Stimulated activated CD8-positive, alpha-beta memory T cell treated with anti-CD3 and anti-CD28 coated beads, Interleukin-15, amount 100 ng/mL, for 24 hours (primary cell): Measurements from ENCODE around the gene ICA1.
"Not testable (repeated sequence)": the region's sequence is repeated elsewhere in the genome, so short reads cannot be mapped to it uniquely, and the experiment has no call there.

Experiments used
- DNase-seq: peaks from one replicate; pipeline ENCODE4 v3.0.0-alpha.2; 2020; ENCODE audit warnings: low read depth

ICA1 gene

GRCh38 chr7:8263048-8263447, 1.1 kb upstream of the ICA1 start:
- DNase-seq: no peak

- DNase-seq: no peak
These were observed 884 bp downstream of the ICA1 start for GRCh38 chr7:8260871-8261694.

- DNase-seq: no peak
These were observed 2.3 kb downstream of the ICA1 start for GRCh38 chr7:8259586-8260222.

GRCh38 chr7:8258734-8259133, 3.2 kb downstream of the ICA1 start:
- DNase-seq: no peak

GRCh38 chr7:8258166-8258565, 3.8 kb downstream of the ICA1 start:
- DNase-seq: no peak

GRCh38 chr7:8255680-8256655, 6.0 kb downstream of the ICA1 start:
- no peak for DNase-seq

- no peak for DNase-seq
These were observed 7.3 kb downstream of the ICA1 start for GRCh38 chr7:8254667-8255066.

- DNase-seq: no peak
These were observed 7.8 kb downstream of the ICA1 start for GRCh38 chr7:8254215-8254614.

- DNase-seq: no peak
These were observed 10.8 kb downstream of the ICA1 start for GRCh38 chr7:8251195-8251594.

GRCh38 chr7:8250547-8250946, 11.4 kb downstream of the ICA1 start:
- DNase-seq: no peak

- no peak for DNase-seq
These were observed 12.8 kb downstream of the ICA1 start for GRCh38 chr7:8249121-8249520.

GRCh38 chr7:8246020-8246419, 15.9 kb downstream of the ICA1 start:
- no peak for DNase-seq

- not testable (repeated sequence) for DNase-seq
These were observed 16.9 kb downstream of the ICA1 start for GRCh38 chr7:8245032-8245431.

GRCh38 chr7:8243059-8243458, 18.9 kb downstream of the ICA1 start:
- not testable (repeated sequence) for DNase-seq

GRCh38 chr7:8239702-8240362, 22.1 kb downstream of the ICA1 start:
- DNase-seq: not testable (repeated sequence)

- DNase-seq: no peak
These were observed 25.1 kb downstream of the ICA1 start for GRCh38 chr7:8236780-8237407.

GRCh38 chr7:8232999-8233847, 28.7 kb downstream of the ICA1 start:
- no peak for DNase-seq

- no peak for DNase-seq
These were observed 32.0 kb downstream of the ICA1 start for GRCh38 chr7:8229927-8230326.

GRCh38 chr7:8228766-8229674, 32.9 kb downstream of the ICA1 start:
- no peak for DNase-seq
